ENCODE data around the gene RPS26.
A peak's percentile ranks its signal among the peaks of the same experiment; 100 is the strongest.

RPS26 gene

DNA sequence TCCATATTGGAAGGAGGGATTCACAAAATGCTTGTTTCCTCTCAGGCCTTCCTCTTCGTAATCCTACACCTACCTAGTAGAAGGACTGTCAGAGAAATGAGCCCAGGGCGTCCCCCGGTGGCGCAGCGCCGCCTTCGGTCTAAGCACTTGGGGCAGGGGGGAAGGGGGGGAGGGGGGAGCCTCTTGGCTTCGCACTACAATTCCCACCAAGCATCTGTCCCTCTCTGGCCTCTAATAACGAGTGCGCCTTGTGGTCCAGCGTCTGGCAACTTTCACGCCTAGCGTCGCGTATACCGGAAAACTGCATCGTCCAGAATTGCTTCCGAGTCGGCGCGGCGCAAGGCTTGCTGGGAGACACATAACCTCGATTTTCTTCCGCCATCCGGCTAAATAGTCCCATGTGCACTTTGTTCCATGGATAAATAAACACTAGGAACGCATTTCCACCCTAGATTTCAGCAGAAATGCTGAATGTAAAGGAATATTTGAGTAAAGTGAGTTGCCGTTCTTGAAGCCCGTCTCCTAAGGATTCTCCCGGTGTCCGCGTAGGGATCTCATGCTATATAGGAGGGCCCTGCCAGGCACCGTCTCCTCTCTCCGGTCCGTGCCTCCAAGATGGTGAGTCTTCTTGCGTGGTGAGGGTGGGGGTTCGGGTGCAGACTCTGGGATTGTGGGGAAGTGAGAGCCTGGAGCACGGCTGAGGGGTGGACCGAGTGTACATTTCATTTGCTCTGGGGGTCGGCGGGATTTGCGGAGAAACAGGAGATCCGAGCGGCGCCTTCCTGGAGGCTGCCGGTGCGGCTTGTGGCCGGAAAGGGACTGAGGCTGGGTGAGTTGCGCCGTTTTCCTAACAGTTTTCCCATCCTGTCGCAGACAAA lies at the start of gene RPS26:
Gene RPS26 (plus strand): TSS at position 367 of the 878 bp plus-strand sequence. CDS start 249 bp downstream, at position 616.
- no peaks in the 10 kb centered on the region for H3K27me3 ChIP-seq
- intact Hi-C loops (cut with DNase I; ENCODE audit: low total_unique reads): loop anchor here (5.0 kb wide), 1 partner anchor 44 kb away; the partner anchor contains the start of gene SUOX
- TF ChIP-seq, protein P1, sequence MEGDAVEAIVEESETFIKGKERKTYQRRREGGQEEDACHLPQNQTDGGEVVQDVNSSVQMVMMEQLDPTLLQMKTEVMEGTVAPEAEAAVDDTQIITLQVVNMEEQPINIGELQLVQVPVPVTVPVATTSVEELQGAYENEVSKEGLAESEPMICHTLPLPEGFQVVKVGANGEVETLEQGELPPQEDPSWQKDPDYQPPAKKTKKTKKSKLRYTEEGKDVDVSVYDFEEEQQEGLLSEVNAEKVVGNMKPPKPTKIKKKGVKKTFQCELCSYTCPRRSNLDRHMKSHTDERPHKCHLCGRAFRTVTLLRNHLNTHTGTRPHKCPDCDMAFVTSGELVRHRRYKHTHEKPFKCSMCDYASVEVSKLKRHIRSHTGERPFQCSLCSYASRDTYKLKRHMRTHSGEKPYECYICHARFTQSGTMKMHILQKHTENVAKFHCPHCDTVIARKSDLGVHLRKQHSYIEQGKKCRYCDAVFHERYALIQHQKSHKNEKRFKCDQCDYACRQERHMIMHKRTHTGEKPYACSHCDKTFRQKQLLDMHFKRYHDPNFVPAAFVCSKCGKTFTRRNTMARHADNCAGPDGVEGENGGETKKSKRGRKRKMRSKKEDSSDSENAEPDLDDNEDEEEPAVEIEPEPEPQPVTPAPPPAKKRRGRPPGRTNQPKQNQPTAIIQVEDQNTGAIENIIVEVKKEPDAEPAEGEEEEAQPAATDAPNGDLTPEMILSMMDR (IDR thresholded peaks at IDR 0.05): peak; percentile 6 to 46
- H3K9me3 ChIP-seq: no peaks in the 10 kb centered on the region
- H3K36me3 ChIP-seq: peaks cover 23 to 41% (median 36%) of the 10 kb centered on the region in 3 donors
- H3K4me1 ChIP-seq: peaks cover 10 to 21% (median 17%) of the 10 kb centered on the region in 4 donors
- peak; percentile 97 to 98 for DNase-seq
- peak within 1 kb of the TSS; percentile 75 to 81 for H3K4me3 ChIP-seq
- peak within 1 kb of the TSS; percentile 78 to 87 for H3K27ac ChIP-seq

DNA sequence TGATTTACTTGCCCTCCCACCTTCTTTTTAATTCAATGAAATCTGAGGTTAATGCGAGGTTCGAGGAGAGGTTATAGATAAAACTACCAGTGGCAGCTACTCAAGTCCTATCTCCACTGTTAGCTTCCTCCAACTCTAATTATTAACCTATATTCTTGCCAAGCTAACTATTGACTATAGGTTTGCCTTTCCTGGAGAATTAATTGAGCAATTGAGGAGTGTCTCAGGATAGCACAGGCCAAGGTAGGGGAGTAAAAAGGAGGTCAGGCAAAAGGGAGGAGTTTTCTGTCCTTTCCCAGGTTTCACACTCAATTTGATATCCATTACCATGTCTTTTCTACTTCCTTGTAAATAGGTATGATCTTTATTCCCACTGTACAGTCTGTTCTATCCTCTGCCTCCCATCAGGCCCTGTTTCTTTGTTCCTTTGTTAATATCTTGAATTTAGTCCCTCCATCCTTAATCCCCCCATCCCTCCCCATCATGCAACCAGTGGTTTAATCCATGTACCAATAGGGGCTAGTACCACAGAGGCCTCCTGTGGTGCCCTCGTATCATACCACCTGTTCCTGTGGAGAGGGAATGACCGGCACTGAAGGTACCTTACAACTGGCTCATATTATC lies 48.4 kb upstream of the RPS26 start:
- TF ChIP-seq, protein P1 (IDR thresholded peaks at IDR 0.05): no peak

DNA sequence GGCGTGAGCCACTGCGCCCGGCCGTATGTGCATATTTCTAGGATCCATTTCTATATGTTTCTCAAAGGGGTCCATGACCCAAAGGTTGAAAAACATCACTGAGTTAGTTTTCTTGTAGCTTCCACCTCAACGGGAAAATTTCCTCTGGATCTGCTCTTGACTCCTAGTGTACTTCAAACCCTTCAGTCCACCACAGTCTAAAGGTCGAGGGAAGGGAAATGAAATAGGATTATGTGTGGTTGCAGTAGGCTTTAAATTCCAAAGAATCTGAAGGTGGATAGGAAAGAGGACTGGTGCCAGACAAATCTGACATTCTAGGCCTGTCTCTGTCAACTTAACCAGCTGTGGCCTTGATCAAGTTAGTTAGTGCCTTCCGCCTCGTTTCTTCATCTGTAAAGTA lies 46.4 kb upstream of the RPS26 start:
- Histone ChIP-seq H3K27me3 (no peaks in the 10 kb centered on the region), H3K9me3 (no peaks in the 10 kb centered on the region), H3K27ac (no peak overlapping the region), H3K36me3 (peaks cover 34 to 60% (median 51%) of the 10 kb centered on the region in 3 donors), H3K4me1 (peaks cover 0 to 14% (median 9%) of the 10 kb centered on the region in 4 donors), H3K4me3 (no peak overlapping the region)
- intact Hi-C loops (cut with DNase I; ENCODE audit: low total_unique reads): loop anchor here (5.0 to 10.0 kb wide), 2 partner anchors 47 to 109 kb away; partner anchors contain the start of genes PA2G4 and RPS26
- no peak for DNase-seq
- TF ChIP-seq, protein P1 (IDR thresholded peaks at IDR 0.05): no peak

More for the DNA sequence above, 48.4 kb upstream of the RPS26 start:
- no peaks in the 10 kb centered on the region for H3K27me3 ChIP-seq
- peaks cover 0 to 12% (median 9%) of the 10 kb centered on the region in 4 donors for H3K4me1 ChIP-seq
- H3K27ac ChIP-seq: no peak overlapping the region
- no peak overlapping the region for H3K4me3 ChIP-seq
- no peak for DNase-seq
- intact Hi-C loops (cut with DNase I; ENCODE audit: low total_unique reads): loop anchor here (5.0 to 10.0 kb wide), 2 partner anchors 34 to 111 kb away; partner anchors contain the start of gene PA2G4
- no peaks in the 10 kb centered on the region for H3K9me3 ChIP-seq
- H3K36me3 ChIP-seq: peaks cover 50 to 69% (median 67%) of the 10 kb centered on the region in 3 donors

DNA sequence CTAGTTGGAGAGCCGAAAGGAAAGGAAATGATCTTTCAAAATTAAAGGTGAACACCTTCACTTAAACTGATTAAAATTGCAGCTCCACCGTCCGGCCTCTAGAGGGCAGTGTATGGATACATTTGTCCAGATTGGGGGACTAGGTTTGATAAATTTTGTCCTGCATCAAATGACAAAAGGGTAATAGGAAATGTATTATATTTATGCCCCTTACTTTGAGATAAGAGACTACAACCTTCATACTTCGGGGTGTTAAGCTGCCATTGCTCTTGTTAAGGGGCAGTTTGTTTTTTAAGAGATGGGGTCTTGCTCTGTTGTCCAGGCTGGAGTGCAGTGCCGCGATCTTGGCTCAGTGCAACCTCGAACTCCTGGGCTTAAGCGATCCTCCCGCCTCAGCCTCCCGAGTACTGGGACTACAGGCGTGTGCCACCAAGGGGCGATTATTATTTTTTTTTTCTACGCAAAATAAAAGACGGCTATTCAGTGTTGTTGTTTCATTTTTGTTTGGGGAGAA lies 45.5 kb upstream of the RPS26 start:
- TF ChIP-seq, protein P1 (IDR thresholded peaks at IDR 0.05): peak; percentile 72 to 86
- intact Hi-C loops (cut with DNase I; ENCODE audit: low total_unique reads): loop anchor here (5.0 to 10.0 kb wide), 2 partner anchors 46 to 109 kb away; partner anchors contain the start of genes PA2G4 and RPS26
- Histone ChIP-seq H3K27me3 (no peaks in the 10 kb centered on the region), H3K27ac (peak overlapping the region; percentile 74 to 80), H3K4me3 (peak overlapping the region; percentile 60 to 63), H3K4me1 (peaks cover 0 to 14% (median 9%) of the 10 kb centered on the region in 4 donors), H3K36me3 (peaks cover 25 to 55% (median 43%) of the 10 kb centered on the region in 3 donors), H3K9me3 (no peaks in the 10 kb centered on the region)
- peak in 1 of 2 donors; percentile 65 for DNase-seq
